OCI-LY3 (cell line): ENCODE measurements around the gene DNAH14.

Source experiments
- H2AFZ ChIP-seq: fragments of 200-600, 300-600 bp; shearing (Covaris generic); 2 replicates; pipeline ENCODE4 v1.6.0; 2014; ENCODE audit warnings: antibody characterized with exemption, low read depth, low read length
- H3K27ac ChIP-seq: fragments of 200-600, 300-600 bp; sonication (generic); 2 replicates; pipeline ENCODE4 v1.5.1; 2014; ENCODE audit warnings: mild to moderate bottlenecking, low read length, moderate library complexity, mixed read lengths
- H3K27me3 ChIP-seq: fragments of 200-600, 300-600 bp; sonication (generic); 2 replicates; pipeline ENCODE4 v1.6.1; 2014; ENCODE audit warnings: low read depth, low read length, mixed read lengths
- H3K36me3 ChIP-seq: fragments of 200-600, 300-600 bp; sonication (generic); replicated peaks from 2 replicates; pipeline ENCODE3; 2014; ENCODE audit warnings: low read depth, low read length, mixed read lengths
- H3K4me1 ChIP-seq: fragments of 300-600, 200-600 bp; sonication (generic); 2 replicates; pipeline ENCODE4 v1.6.1; 2014; ENCODE audit warnings: low read length, mixed read lengths
- H3K4me2 ChIP-seq: fragments of 200-600, 300-600 bp; sonication (generic); 2 replicates; pipeline ENCODE4 v1.6.1; 2014; ENCODE audit warnings: low read length, mixed read lengths
- H3K4me3 ChIP-seq: fragments of 300-600, 200-600 bp; sonication (generic); 2 replicates; pipeline ENCODE4 v1.5.1; 2014; ENCODE audit warnings: antibody characterized with exemption, mild to moderate bottlenecking, low read length, moderate library complexity
- H3K79me2 ChIP-seq: fragments of 300-600, 200-600 bp; shearing (Covaris generic); 2 replicates; pipeline ENCODE4 v1.6.1; 2014; ENCODE audit warnings: mild to moderate bottlenecking, low read length, mixed read lengths
- H3K9ac ChIP-seq: fragments of 300-600, 200-600 bp; shearing (Covaris generic); 2 replicates; pipeline ENCODE4 v1.6.0; 2014; ENCODE audit warnings: mild to moderate bottlenecking, low read length, moderate library complexity
- H3K9me3 ChIP-seq: fragments of 200-600, 300-600 bp; shearing (Covaris generic); 2 replicates; pipeline ENCODE4 v1.6.1; 2014; ENCODE audit warnings: low read length, mixed read lengths; ENCODE audit not compliant: insufficient read depth
- H4K20me1 ChIP-seq: fragments of 200-600, 300-600 bp; sonication (generic); 2 replicates; pipeline ENCODE4 v1.6.1; 2016; ENCODE audit warnings: low read length, mixed read lengths; ENCODE audit not compliant: insufficient read depth
- EZH2phosphoT487 ChIP-seq: fragments of 200-600 bp; shearing (Covaris generic); IDR thresholded peaks from 2 replicates; pipeline ENCODE4 v1.6.1; 2018; ENCODE audit warnings: antibody characterized with exemption, mixed run types, low read depth
- TF ChIP-seq, protein P1 (sequence below): fragments of 200-600, 300-600 bp; sonication (generic); IDR thresholded peaks from 2 replicates; pipeline ENCODE4 v1.5.1; 2014; ENCODE audit warnings: antibody characterized with exemption, low read length, low read depth

The DNAH14 gene

DNA sequence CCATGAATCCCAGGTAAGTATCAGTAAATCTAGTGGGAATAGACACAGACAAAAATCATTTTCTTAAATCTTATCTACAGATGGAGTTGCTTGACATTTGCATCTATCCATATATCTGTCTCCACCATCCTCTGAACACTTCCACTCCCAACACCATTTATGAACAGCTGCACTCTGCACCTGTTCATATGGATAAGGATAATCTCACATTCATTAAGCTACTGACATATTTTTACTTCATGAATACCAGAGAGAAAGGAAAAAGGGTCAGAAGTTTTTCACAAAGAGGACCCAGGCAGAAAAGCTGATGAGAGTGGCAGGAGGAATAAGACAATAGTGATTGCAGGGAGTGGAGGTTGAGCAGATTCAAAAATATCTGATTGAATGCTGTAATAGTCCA, 222.6 kb downstream of the DNAH14 start:
- TF ChIP-seq EZH2phosphoT487, result no peak
- TF ChIP-seq, protein P1, sequence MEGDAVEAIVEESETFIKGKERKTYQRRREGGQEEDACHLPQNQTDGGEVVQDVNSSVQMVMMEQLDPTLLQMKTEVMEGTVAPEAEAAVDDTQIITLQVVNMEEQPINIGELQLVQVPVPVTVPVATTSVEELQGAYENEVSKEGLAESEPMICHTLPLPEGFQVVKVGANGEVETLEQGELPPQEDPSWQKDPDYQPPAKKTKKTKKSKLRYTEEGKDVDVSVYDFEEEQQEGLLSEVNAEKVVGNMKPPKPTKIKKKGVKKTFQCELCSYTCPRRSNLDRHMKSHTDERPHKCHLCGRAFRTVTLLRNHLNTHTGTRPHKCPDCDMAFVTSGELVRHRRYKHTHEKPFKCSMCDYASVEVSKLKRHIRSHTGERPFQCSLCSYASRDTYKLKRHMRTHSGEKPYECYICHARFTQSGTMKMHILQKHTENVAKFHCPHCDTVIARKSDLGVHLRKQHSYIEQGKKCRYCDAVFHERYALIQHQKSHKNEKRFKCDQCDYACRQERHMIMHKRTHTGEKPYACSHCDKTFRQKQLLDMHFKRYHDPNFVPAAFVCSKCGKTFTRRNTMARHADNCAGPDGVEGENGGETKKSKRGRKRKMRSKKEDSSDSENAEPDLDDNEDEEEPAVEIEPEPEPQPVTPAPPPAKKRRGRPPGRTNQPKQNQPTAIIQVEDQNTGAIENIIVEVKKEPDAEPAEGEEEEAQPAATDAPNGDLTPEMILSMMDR, result no peak

DNA sequence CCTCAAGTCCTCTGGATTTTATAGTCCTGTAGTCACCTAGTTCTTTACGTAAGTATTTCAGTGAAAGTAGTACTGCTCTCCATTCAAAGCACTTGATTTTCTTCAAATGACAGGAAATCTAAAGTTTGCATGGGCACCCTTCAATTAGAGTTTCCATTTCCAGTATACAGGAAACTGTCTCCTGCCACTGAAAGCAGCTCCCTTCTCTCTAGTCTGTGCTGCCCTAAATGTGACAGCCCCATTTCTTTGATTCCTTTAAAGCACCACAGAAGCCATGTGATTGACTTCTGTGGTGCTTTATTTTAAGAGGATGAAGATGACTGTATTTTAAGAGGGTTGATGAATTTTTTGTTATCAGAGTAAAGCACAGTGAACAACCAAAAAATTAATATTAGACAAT, 226.1 kb downstream of the DNAH14 start:
- Histone ChIP-seq H4K20me1 (no peaks in the 10 kb centered on the region), H3K4me3 (no peak overlapping the region), H3K36me3 (no peaks in the 10 kb centered on the region), H3K4me2 (no peak overlapping the region), H3K4me1 (no peaks in the 10 kb centered on the region), H2AFZ (no peak overlapping the region), H3K9me3 (no peaks in the 10 kb centered on the region), H3K27me3 (no peaks in the 10 kb centered on the region), H3K79me2 (no peaks in the 10 kb centered on the region), H3K27ac (no peak overlapping the region), H3K9ac (no peak overlapping the region)
- TF ChIP-seq, protein P1, result no peak
- no peak for TF ChIP-seq EZH2phosphoT487

More for the DNA sequence above, 222.6 kb downstream of the DNAH14 start:
- Histone ChIP-seq H3K9ac (no peak overlapping the region), H4K20me1 (no peaks in the 10 kb centered on the region), H3K4me2 (no peak overlapping the region), H2AFZ (no peak overlapping the region), H3K4me1 (no peaks in the 10 kb centered on the region), H3K4me3 (no peak overlapping the region), H3K79me2 (no peaks in the 10 kb centered on the region), H3K9me3 (no peaks in the 10 kb centered on the region), H3K36me3 (no peaks in the 10 kb centered on the region), H3K27me3 (no peaks in the 10 kb centered on the region), H3K27ac (no peak overlapping the region)

DNA sequence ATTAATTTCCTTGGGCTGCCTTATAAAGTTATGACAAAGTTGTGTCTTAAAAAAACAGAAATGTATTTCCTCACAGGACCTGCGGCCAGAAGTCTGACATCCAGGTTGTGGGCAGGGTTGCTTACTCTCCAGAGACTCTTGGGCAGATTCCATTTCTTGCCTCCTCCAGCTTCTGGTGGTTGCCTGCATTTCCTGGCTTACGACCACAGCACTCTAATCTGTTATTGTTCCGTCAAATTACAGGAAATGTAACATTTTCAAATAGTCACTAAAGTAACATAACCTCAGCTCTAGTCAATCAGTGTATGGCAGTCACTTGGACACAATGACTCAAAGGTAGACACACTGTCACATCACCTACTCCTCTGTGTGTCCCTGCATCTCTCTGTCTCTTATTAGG, 226.8 kb downstream of the DNAH14 start:
- Histone ChIP-seq H3K9me3 (no peaks in the 10 kb centered on the region), H2AFZ (no peak overlapping the region), H3K27ac (no peak overlapping the region), H3K27me3 (no peaks in the 10 kb centered on the region), H3K4me1 (no peaks in the 10 kb centered on the region), H4K20me1 (no peaks in the 10 kb centered on the region), H3K4me2 (no peak overlapping the region), H3K36me3 (no peaks in the 10 kb centered on the region), H3K4me3 (no peak overlapping the region), H3K9ac (no peak overlapping the region), H3K79me2 (no peaks in the 10 kb centered on the region)
- TF ChIP-seq EZH2phosphoT487, result no peak
- TF ChIP-seq, protein P1, result no peak

DNA sequence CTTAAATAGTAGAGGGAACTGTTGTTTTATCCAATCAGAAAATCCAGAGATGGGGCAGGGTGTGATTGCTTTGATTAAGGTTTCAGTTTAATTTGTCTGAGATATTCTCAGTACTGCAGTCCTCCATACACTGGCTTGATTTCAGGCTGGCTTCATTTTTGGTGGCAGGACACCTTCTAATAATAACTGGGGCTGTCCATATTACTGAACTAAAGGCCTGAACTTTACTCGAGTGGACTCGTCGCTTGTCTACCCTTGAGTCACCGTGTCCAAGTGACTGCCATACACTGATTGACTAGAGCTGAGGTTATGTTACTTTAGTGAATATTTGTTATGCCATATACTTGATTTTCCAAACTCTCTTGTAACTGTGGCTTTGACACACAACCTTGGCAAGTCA, 228.8 kb downstream of the DNAH14 start:
- Histone ChIP-seq H3K4me2 (no peak overlapping the region), H2AFZ (no peak overlapping the region), H3K79me2 (no peaks in the 10 kb centered on the region), H3K4me3 (no peak overlapping the region), H3K9ac (no peak overlapping the region), H3K27me3 (no peaks in the 10 kb centered on the region), H3K4me1 (no peaks in the 10 kb centered on the region), H3K9me3 (no peaks in the 10 kb centered on the region), H3K27ac (no peak overlapping the region), H4K20me1 (no peaks in the 10 kb centered on the region), H3K36me3 (no peaks in the 10 kb centered on the region)
- no peak for TF ChIP-seq EZH2phosphoT487
- TF ChIP-seq, protein P1, result no peak
